Measurements from ENCODE around the gene RBFOX1.

RBFOX1 gene

GRCh38 chr16:7332611-7333010, at the start of gene RBFOX1:
RBFOX1 (plus strand) TSS chr16:7332845.
- no peak for FAIRE-seq

- no peak for FAIRE-seq
Measured at GRCh38 chr16:7284780-7285179, 47.9 kb upstream of the RBFOX1 start.

DNA sequence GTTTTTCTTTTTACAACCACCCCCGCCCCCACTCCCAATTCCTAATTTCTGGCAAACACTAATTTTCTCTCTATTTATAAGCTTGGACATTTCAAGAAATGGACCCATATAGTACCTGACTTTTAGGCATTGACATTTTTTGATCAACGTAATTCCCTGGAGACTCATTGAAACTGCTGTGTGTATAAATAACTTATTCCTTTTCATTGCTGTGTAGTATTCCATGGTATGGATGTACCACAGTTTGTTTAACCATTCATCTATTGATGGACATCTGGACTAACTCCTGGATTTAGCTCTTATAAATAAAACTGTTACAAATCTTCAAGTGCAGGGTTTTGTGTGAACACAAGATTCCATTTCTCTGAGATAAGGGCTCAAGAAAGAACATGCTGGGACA, 47.1 kb upstream of the RBFOX1 start:
- no peak for FAIRE-seq

- FAIRE-seq: no peak
Measured at GRCh38 chr16:7289299-7289698, 43.3 kb upstream of the RBFOX1 start.

- no peak for FAIRE-seq
Measured at GRCh38 chr16:7290682-7291081, 42.0 kb upstream of the RBFOX1 start.

DNA sequence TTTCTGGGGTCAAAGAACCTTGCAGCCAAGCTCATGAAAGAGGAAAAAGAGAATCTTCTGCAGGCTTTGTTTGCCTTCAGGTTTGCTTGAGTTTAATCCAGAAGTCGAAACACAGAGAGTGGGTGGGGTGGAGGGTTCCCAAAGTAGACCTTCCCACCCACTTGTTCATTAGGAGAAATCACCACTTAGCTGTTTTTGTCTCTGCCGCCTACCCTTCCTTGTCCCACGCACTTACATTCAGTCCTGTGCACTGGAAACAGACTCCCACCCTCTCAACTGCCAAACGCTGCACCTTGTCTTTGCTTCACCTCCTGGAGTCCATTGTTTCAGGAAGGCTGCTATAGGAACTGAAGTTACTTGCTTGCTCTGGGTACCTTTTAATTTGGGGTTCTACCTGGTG, 38.6 kb upstream of the RBFOX1 start:
- FAIRE-seq: no peak

GRCh38 chr16:7303052-7303610, 29.5 kb upstream of the RBFOX1 start:
- FAIRE-seq: no peak

GRCh38 chr16:7303660-7304200, 28.9 kb upstream of the RBFOX1 start:
- FAIRE-seq: no peak

- no peak for FAIRE-seq
Measured at GRCh38 chr16:7304279-7304678, 28.4 kb upstream of the RBFOX1 start.

DNA sequence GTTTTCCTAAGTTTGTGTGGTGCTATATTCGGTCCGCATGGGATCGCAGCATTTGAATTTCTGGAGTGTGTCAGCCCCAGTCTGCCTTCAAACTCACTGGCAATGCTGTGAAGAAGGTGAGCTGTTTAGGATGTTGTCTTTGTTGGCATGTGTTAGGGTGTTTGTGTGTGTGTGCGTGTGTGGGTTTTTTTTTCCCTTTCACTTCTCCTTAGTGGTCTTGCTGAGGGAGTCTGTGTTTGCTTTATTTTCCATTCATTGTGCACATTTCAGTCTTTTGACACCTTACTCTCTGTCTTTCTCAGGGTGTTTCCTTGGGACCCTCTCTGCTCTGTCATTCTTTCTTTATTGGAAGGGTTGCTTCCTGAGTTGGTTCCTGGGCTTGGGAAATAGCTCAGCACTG, 27.7 kb upstream of the RBFOX1 start:
- no peak for FAIRE-seq

DNA sequence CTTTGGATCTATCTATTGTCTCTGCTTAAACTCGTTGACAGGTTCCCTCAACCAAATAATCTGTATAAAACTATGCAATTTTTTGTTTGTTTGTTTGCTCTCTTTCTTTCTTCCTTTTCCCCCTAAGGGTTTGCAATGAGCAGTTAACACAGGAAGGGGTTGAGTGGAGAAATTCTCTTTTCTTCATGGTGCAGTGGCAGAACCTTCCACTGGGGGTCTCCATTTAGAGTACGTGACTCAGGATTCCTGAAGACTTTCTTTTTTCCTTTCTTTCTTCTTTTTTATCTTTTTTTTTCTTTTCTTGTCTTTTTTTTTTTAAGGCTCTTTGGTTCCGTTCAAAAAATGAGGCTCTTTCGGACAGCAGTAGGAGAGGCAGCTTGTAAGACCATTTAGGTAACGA, 19.5 kb upstream of the RBFOX1 start:
- no peak for FAIRE-seq

GRCh38 chr16:7314163-7314562, 18.5 kb upstream of the RBFOX1 start:
- no peak for FAIRE-seq

GRCh38 chr16:7315813-7316212, 16.8 kb upstream of the RBFOX1 start:
- FAIRE-seq: no peak

- FAIRE-seq: no peak
Measured at GRCh38 chr16:7316281-7316888, 16.3 kb upstream of the RBFOX1 start.

GRCh38 chr16:7317982-7318381, 14.7 kb upstream of the RBFOX1 start:
- no peak for FAIRE-seq

- no peak for FAIRE-seq
Measured at GRCh38 chr16:7318686-7319085, 14.0 kb upstream of the RBFOX1 start.

DNA sequence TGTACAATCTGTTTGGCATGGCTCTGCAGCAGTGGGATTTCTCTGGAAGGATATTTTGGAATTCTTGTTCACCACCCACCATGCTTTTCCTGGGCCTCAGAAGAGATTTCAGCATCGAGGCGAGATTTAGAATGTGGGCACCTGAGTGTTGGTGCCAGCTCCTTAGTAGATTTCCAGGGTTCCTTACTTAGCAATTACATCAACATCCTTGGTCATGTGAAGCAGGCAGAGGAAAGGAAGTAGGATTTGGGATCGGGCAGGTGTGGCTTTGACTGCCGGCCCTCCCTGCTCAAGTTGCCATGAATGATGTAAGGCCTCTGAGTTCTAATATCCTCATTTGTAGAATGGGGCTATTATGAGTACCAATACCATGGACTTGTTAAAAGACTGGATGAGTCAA, 13.1 kb upstream of the RBFOX1 start:
- no peak for FAIRE-seq

DNA sequence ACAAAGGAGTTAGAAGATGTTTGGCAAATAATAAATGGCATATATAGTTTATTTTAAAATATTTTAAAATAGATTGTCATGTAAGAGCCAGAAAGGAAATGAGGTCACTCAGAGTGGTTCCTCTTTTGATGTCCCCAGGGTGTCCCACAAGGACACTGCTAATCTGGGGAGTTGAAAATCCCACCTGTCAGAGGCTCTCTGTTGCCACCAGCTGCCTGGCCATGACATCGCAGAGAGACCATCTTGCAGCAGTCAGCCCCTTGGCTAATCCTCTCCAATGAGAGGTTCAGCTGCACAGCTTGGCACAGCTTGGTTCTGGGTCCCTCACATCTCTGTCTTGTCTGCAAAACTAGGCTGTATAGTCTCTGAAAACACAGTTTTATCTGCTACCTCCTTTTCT, 11.0 kb upstream of the RBFOX1 start:
- FAIRE-seq: no peak

- FAIRE-seq: no peak
Measured at GRCh38 chr16:7324321-7324720, 8.3 kb upstream of the RBFOX1 start.

- no peak for FAIRE-seq
Measured at GRCh38 chr16:7325834-7326233, 6.8 kb upstream of the RBFOX1 start.

GRCh38 chr16:7330709-7331108, 1.9 kb upstream of the RBFOX1 start:
- FAIRE-seq: no peak

DNA sequence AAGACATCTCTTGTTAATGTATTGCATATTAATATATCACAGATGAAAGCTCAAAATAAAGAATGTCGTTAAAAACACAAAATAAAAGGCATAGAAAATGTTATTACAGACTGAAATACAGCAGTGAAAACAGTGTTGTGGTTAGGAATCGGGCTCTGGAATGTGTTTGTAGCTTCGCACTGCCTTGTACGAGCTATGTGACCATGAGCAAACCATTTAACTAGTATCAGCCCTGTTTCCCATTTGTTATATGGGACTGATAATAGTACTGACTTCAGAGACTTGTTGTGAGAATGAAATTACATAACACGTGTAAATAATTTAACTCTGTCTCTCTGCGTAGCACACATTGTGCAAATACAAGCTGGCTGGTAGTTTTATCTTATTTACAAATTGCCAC, 648 bp upstream of the RBFOX1 start:
- no peak for FAIRE-seq

- FAIRE-seq: no peak
Measured at GRCh38 chr16:7333180-7333725, 608 bp downstream of the RBFOX1 start.

DNA sequence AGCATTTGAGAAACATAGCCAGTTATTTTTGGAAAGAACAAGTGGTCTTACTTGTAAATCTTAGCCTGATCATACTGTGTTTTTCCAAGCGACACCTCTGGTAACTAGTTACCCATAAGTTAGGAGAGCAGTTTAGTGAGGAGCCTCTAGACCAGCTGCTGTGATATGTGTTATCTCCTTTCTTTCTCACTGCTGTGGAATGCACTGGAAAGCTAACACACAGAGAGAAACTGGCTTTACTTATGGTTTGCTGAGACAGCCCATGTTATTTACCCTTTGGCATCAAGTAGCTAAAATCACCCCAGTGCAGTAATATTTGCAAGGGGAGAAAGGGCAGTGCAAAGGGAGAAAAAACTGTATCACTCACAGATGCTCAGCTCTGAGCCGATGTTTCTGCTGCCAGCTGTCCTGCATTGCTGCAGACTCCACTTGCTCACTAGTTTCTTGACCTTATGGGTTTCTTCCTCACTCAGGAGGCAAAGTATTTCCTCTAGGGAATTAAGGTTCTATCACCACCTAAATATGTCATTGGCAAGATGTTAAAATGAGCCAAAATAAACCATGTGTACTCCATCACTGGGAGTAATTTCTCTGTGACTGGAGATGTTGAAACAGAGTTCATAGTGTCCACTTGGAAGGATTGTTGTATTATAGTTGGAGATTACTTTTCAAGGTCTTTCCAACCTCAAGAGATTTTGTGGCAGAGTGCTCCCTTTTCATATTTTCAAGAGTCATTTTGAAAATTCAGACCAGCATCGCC, 2.3 kb downstream of the RBFOX1 start:
- no peak for FAIRE-seq

Data from G401.6 (cell line).